HS-27A (cell line): Measurements from ENCODE around the gene KCP.

ENCODE experiments used
- DNase-seq: peaks from one replicate; pipeline ENCODE4 v3.0.0-alpha.2; 2012; ENCODE audit warnings: low read depth, missing footprints

KCP gene

GRCh38 chr7:128827971-128828711 lies 82.4 kb downstream of the KCP start:
- no peak for DNase-seq

- no peak for DNase-seq
These were observed 83.1 kb downstream of the KCP start for GRCh38 chr7:128827248-128827958.

GRCh38 chr7:128826916-128827247 lies 83.6 kb downstream of the KCP start:
- DNase-seq, result no peak
